Transverse colon (tissue), 4 donors: Measurements from ENCODE around the gene PPM1N.

Experiments used
- CTCF ChIP-seq, 5 experiments: fragments of 200-600 bp in 3 of 5; fragments of 450-650 bp in 2 of 5; sonication (generic) in 3 of 5; IDR thresholded peaks; 1 replicate in 2 of 5; 2 replicates in 3 of 5; pipeline ENCODE4 v1.5.1; 2016 to 2017; ENCODE audit warnings: antibody characterized with exemption in 5 of 5, inconsistent platforms in 3 of 5, mild to moderate bottlenecking in 2 of 5, moderate library complexity in 1 of 5
- EP300 ChIP-seq: sonication (generic); formaldehyde crosslinking; IDR thresholded peaks from one replicate; pipeline ENCODE4 v1.6.1; 2017; ENCODE audit warnings: antibody characterized with exemption, low read depth
- POLR2A ChIP-seq: fragments of 450-650 bp; IDR thresholded peaks from one replicate; pipeline ENCODE4 v1.6.1; 2016; ENCODE audit warnings: antibody characterized with exemption, mild to moderate bottlenecking, moderate library complexity
- POLR2AphosphoS5 ChIP-seq, 3 donors: sonication (generic); formaldehyde crosslinking; IDR thresholded peaks; one replicate each; pipeline ENCODE4 v1.6.1; 2016; ENCODE audit warnings: antibody characterized with exemption in 3 of 3

GRCh38 chr19:45448887-45449299 lies 49.4 kb upstream of the PPM1N start:
- TF ChIP-seq CTCF (IDR thresholded peaks at IDR 0.05) (no peak), EP300 (no peak), POLR2A (peak; percentile 37), POLR2AphosphoS5 (IDR thresholded peaks at IDR 0.05) (peak in 2 of 3 donors; percentile 56 to 67)
